D721Med (cell line): ENCODE results near the gene CEBPA.
"Not testable (repeated sequence)": the region's sequence is repeated elsewhere in the genome, so short reads cannot be mapped to it uniquely, and the experiment has no call there.

Experiments
- DNase-seq: peaks from one replicate; pipeline ENCODE4 v3.0.0; 2011; ENCODE audit warnings: low spot score; ENCODE audit not compliant: insufficient read length
- FAIRE-seq: peaks from 2 replicates; lab custom pipeline; 2011; peaks lifted over from hg19 to GRCh38; lab: Jason Lieb, UNC
- TF ChIP-seq, protein P1 (sequence below): IDR thresholded peaks from 2 replicates; pipeline ENCODE4 v1.5.1; 2012; ENCODE audit warnings: mild to moderate bottlenecking, control low read depth; ENCODE audit not compliant: insufficient read depth; ENCODE audit errors: missing control alignments

Gene CEBPA

DNA sequence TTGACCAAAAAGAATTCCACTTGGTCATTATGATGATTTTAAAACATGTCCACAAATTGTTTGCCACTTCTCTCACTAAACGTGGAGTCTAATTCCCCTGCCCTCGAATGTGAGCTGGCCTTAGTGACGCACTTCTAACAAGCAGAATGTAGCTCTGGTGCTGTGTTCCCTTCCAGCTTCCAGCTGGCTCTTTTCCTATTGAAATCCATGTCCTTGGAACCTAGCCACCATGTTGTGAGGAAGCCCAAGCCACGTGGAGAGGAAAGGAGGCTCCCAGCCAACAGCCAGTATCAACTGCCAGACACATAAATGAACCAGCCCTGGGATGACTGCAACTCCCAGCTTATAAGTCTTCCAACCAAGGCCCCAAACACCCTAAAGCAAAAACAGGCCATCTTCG lies 23.6 kb upstream of the CEBPA start:
- DNase-seq: no peak
- TF ChIP-seq, protein P1, sequence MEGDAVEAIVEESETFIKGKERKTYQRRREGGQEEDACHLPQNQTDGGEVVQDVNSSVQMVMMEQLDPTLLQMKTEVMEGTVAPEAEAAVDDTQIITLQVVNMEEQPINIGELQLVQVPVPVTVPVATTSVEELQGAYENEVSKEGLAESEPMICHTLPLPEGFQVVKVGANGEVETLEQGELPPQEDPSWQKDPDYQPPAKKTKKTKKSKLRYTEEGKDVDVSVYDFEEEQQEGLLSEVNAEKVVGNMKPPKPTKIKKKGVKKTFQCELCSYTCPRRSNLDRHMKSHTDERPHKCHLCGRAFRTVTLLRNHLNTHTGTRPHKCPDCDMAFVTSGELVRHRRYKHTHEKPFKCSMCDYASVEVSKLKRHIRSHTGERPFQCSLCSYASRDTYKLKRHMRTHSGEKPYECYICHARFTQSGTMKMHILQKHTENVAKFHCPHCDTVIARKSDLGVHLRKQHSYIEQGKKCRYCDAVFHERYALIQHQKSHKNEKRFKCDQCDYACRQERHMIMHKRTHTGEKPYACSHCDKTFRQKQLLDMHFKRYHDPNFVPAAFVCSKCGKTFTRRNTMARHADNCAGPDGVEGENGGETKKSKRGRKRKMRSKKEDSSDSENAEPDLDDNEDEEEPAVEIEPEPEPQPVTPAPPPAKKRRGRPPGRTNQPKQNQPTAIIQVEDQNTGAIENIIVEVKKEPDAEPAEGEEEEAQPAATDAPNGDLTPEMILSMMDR: no peak
- FAIRE-seq: no peak

DNA sequence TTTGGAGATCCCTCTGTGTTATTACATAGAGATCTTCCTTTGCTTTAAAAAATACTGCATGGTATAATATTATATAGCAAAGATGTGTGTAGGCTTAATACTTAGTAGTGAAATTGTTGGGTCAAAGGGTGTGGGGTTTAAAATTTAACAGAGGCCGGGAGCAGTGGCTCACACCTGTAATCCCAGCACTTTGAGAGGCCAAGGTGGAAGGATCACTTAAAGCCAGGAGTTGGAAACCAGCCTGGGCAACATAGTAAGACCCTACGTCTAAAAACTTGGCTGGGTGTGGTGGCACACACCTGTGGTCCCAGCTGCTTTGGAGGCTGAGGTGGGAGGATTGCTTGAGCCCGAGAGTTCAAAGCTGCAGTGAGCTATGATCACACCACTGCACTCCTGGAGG lies 22.3 kb upstream of the CEBPA start:
- FAIRE-seq (no peak), DNase-seq (no peak)
- TF ChIP-seq, protein P1: no peak

DNA sequence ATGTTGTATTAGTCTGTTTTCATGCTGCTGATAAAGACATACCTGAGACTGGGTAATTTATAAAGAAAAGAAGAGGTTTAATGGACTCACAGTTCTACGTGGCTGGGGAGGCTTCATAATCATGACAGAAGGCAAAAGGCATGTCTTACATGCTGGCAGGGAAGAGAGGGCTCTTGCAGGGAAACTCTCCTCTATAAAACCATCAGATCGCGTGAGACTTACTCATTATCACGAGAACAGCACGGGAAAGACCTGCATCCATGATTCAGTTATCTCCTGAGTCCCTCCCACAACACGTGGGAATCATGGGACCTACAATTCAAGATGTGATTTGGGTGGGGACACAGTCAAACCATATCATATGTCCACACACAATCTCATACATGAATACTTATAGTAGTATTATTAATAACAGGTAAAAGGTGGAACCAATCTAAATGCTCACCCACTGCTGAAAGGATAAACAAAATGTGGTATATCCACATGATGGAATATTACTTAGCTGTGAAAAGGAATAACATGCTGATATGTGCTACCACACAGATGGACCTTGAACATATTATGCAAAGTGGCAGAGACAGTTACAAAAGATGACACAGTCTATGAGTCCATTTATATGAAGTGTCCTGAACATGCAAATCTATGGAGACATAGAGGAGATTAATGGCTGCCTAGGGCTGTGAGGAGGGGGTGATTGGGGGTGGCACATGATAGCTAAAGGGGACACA lies 20.9 kb upstream of the CEBPA start:
- TF ChIP-seq, protein P1: no peak
- no peak for DNase-seq

DNA sequence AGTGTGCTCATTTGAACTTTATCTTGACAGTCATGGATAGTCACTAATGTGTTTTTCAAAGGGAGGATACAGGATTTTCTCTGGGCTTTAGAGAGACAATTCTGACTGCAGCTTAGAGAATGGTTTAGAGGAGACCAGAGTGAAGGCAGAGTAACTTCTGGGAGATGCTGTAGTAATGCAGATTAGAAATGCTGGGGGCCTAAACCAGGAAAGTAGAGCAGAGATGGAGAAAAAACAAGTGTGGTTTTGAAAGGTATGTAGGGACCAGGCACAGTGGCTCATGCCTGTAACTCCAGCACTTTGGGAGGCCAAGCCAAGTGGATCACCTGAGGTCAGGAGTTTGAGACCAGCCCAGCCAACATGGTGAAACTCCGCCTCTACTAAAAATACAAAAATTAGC lies 18.3 kb upstream of the CEBPA start:
- DNase-seq: no peak
- TF ChIP-seq, protein P1: no peak
- no peak for FAIRE-seq

More for the DNA sequence above, 20.9 kb upstream of the CEBPA start:
- no peak for FAIRE-seq

DNA sequence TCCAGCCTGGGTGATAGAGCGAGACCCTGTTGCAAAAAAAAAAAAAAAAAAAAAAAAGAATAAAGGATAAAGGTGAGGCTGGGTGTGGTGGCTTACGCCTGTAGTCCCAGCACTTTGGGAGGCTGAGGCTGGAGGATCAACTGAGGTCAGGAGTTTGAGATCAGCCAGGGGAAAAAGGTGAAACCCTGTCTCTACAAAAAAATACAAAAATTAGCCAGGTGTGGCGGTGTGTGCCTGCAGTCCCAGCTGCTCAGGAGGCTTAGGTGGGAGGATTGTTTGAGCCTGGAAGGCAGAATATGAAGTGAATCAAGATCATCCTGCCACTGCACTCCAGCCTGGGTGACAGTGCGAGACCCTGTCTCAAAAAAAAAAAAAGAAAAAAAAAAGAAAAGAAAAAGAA lies 15.7 kb upstream of the CEBPA start:
- DNase-seq, FAIRE-seq: not testable (repeated sequence)

DNA sequence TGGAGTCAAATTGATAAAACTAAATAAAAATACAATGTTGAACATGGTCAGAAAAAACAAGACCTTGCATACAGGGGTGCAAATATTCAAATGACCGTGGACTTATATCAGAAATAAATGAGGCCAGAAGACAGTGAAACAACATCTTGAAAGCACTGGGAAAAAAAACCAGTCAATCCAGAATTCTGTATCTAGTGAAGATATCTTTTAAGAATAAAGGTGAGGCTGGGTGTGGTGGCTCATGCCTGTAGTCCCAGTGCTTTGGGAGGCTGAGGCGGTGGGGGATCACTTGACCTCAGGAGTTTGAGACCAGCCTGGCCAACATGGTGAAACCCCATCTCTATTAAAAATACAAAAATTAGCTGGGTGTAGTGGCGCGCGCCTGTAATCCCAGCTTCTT lies 15.2 kb upstream of the CEBPA start:
- no peak for DNase-seq
- no peak for FAIRE-seq
- TF ChIP-seq, protein P1: no peak

DNA sequence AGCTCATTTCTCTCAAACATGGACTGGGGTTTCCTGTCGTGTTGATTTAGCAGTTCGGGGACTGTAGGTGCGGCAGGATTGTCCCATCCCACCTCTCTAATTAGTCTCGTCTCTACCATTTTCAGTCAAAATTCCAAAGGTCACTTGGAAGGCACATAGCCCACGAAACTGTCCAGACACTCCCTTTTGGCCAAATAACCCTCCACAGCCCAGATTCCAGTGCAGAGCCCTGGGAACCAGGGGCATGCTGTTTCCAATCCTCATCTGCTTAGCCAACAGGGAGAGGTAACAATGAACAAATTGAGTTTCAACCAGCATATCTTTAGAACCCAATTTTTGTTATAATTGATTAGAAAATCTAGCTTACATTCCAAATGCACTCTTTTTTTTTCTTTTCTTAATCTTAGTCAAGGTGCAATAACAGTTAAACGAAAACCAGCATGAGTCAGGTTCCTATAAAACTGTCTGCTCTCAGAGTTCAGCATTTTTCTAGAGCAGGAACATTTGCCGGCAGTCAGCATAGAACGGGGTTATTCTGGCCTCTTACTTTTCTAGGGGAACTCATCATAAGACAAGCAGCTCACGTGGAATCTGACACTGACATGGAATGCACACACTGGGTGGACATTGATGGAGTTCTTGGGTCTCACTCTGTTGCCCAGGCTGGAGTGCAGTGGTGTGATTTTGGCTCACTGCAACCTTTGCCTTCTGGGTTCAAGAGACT lies 14.4 kb upstream of the CEBPA start:
- DNase-seq (no peak), FAIRE-seq (no peak)
- TF ChIP-seq, protein P1: no peak

DNA sequence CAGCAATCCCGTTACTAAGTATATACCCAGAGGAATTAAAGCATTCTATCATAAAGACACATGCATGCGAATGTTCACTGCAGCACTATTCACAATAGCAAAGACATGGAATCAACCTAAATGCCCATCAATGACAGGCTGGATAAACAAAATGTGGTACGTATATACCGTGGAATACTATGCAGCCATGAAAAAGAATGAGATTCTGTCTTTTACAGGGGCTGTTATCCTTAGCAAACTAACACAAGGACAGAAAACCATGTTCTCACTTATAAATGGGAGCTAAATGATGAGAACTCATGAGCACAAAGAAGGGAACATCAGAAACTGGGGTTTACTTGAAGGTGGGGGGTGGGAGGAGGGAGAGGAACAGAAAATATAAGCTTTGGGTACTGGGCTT lies 10.5 kb upstream of the CEBPA start:
- not testable (repeated sequence) for FAIRE-seq, DNase-seq
